Right cardiac atrium (tissue), 5 donors: ENCODE data around the gene PHYKPL. TPM values are rescaled to one million over a fixed set of nuclear protein-coding genes. Genes with fewer than 3 reads are reported as not detected.
"Not testable (repeated sequence)": the region's sequence is repeated elsewhere in the genome, so short reads cannot be mapped to it uniquely, and the experiment has no call there.

Source experiments
- ATAC-seq, 2 donors: fragments of 200-7000 bp; cut with Tn5 transposase; one replicate each; pipeline versions ENCODE4 v1.8.0 to v1.9.1; 2020; ENCODE audit warnings: moderate library complexity in 2 of 2, mild to moderate bottlenecking in 1 of 2
- DNase-seq, 3 donors: peaks; one replicate each; pipeline ENCODE4 v3.0.0-alpha.2; 2020
- H3K27ac ChIP-seq: one replicate; pipeline ENCODE4 v1.5.1; 2013; ENCODE audit warnings: mild to moderate bottlenecking, low read length, control low read depth, moderate library complexity
- H3K27me3 ChIP-seq: one replicate; pipeline ENCODE4 v1.6.1; 2013; ENCODE audit not compliant: control insufficient read depth, insufficient read depth
- H3K4me1 ChIP-seq: one replicate; pipeline ENCODE4 v1.6.1; 2013; ENCODE audit warnings: low read length; ENCODE audit not compliant: control insufficient read depth, insufficient read depth
- H3K4me3 ChIP-seq: one replicate; pipeline ENCODE4 v1.5.1; 2013; ENCODE audit warnings: low read length, control low read depth
- H3K9me3 ChIP-seq: one replicate; pipeline ENCODE4 v1.6.1; 2013; ENCODE audit warnings: low read length; ENCODE audit not compliant: control insufficient read depth
- WGBS: extraction: QIAGEN DNeasy Blood & Tissue Kit; methylation state at CpG from one replicate; pipeline ENCODE4 v1.1.7; 2013; 5-methylcytosine and 5-hydroxymethylcytosine counted together
- intact Hi-C, 4 donors: fragments of 100-400 bp; cut with DNase I; formaldehyde crosslinking; loops; one replicate each; pipeline versions ENCODE4 v1.11.0 to v1.14.0; 2022 to 2023
- polyA plus RNA-seq: library from polyadenylated mRNA; stranded (reverse); fragments of 200-250 nt; gene quantifications from one replicate; pipeline ENCODE4 v1.2.3, GENCODE V29; 2013
- total RNA-seq, 4 donors: library from RNA; stranded (reverse); fragmentation: NEBNext Ultra II Directional; extraction: Animal tissue kit (Norgen Biotek cat#: 25700); gene quantifications; one replicate each; pipeline ENCODE4 v1.2.1, GENCODE V29; 2021
- donor health status: healthy with polysubstance abuse.
- donor health status: DM: no; HTN: yes; CAD: no.
- donor health status: DM: no; HTN: no; CAD: no.
- donor health status: DM: no; HTN: yes; CAD: no; lungs with severe emphysema.
- donor health status: DM: yes; HTN: yes; CAD: no.

The PHYKPL gene
- total and polyA plus RNA-seq, 5 donors: 35.3 to 53.6 (median 44.5) TPM

GRCh38 chr5:178265746-178266145, 33.1 kb upstream of the PHYKPL start:
- Histone ChIP-seq H3K4me3 (no peak overlapping the region), H3K9me3 (no peaks in the 10 kb centered on the region), H3K4me1 (no peaks in the 10 kb centered on the region), H3K27me3 (no peaks in the 10 kb centered on the region), H3K27ac (no peak overlapping the region)
- 86% methylated on average over 7 of the region's 7 CpGs for WGBS
- no peak for ATAC-seq
- peak in 2 of 3 donors; percentile 4 to 33 for DNase-seq
- intact Hi-C loops: no loop called here

- WGBS: 91% methylated on average over 4 of the region's 4 CpGs
Observed at GRCh38 chr5:178264044-178264443, 31.4 kb upstream of the PHYKPL start.

GRCh38 chr5:178261666-178262600, 29.3 kb upstream of the PHYKPL start:
- H3K27ac ChIP-seq: no peak overlapping the region
- H3K27me3 ChIP-seq: no peaks in the 10 kb centered on the region
- WGBS: 80% methylated on average over 19 of the region's 19 CpGs
- intact Hi-C loops: no loop called here
- H3K9me3 ChIP-seq: no peaks in the 10 kb centered on the region
- H3K4me3 ChIP-seq: no peak overlapping the region
- ATAC-seq (no peak), DNase-seq (peak in 2 of 3 donors; percentile 18 to 23)
- no peaks in the 10 kb centered on the region for H3K4me1 ChIP-seq

More at GRCh38 chr5:178264044-178264443, 31.4 kb upstream of the PHYKPL start:
- no peaks in the 10 kb centered on the region for H3K27me3 ChIP-seq
- no peaks in the 10 kb centered on the region for H3K9me3 ChIP-seq
- no peak overlapping the region for H3K27ac ChIP-seq
- H3K4me1 ChIP-seq: no peaks in the 10 kb centered on the region
- intact Hi-C loops: no loop called here
- no peak overlapping the region for H3K4me3 ChIP-seq
- no peak for DNase-seq
- no peak for ATAC-seq

GRCh38 chr5:178259623-178260536, 27.3 kb upstream of the PHYKPL start:
- intact Hi-C loops: no loop called here
- Histone ChIP-seq H3K4me1 (no peaks in the 10 kb centered on the region), H3K27me3 (no peaks in the 10 kb centered on the region), H3K27ac (no peak overlapping the region), H3K4me3 (no peak overlapping the region), H3K9me3 (no peaks in the 10 kb centered on the region)
- DNase-seq: peak in 1 of 3 donors; percentile 37
- no peak for ATAC-seq
- WGBS: 83% methylated on average over 21 of the region's 21 CpGs

GRCh38 chr5:178257650-178258049, 25.0 kb upstream of the PHYKPL start:
- Histone ChIP-seq H3K4me3 (no peak overlapping the region), H3K27ac (no peak overlapping the region), H3K4me1 (no peaks in the 10 kb centered on the region), H3K27me3 (no peaks in the 10 kb centered on the region), H3K9me3 (no peaks in the 10 kb centered on the region)
- DNase-seq (peak in 1 of 3 donors; percentile 6), ATAC-seq (no peak)
- intact Hi-C loops: no loop called here
- WGBS: 91% methylated on average over 4 of the region's 4 CpGs

- no peak for ATAC-seq
- 77% methylated on average over 19 of the region's 19 CpGs for WGBS
- Histone ChIP-seq H3K4me3 (no peak overlapping the region), H3K27ac (no peak overlapping the region), H3K27me3 (no peaks in the 10 kb centered on the region), H3K9me3 (no peaks in the 10 kb centered on the region), H3K4me1 (no peaks in the 10 kb centered on the region)
- DNase-seq: peak in 1 of 3 donors; percentile 38
- intact Hi-C loops: no loop called here
Observed at GRCh38 chr5:178256746-178257145, 24.1 kb upstream of the PHYKPL start.

GRCh38 chr5:178253632-178254031, 21.0 kb upstream of the PHYKPL start:
- H3K27ac ChIP-seq, DNase-seq, H3K4me3 ChIP-seq, ATAC-seq, H3K9me3 ChIP-seq, intact Hi-C loops, H3K4me1 ChIP-seq, H3K27me3 ChIP-seq: not testable (repeated sequence)
- 89% methylated on average over 18 of the region's 18 CpGs for WGBS

GRCh38 chr5:178252258-178252657, 19.7 kb upstream of the PHYKPL start:
- H3K27me3 ChIP-seq: no peaks in the 10 kb centered on the region
- H3K4me1 ChIP-seq: no peaks in the 10 kb centered on the region
- no peak overlapping the region for H3K27ac ChIP-seq
- no peak overlapping the region for H3K4me3 ChIP-seq
- ATAC-seq (peak in 1 of 2 donors; percentile 22), DNase-seq (no peak)
- H3K9me3 ChIP-seq: no peaks in the 10 kb centered on the region
- 65% methylated on average over 8 of the region's 8 CpGs for WGBS
- intact Hi-C loops: no loop called here

- H3K9me3 ChIP-seq: no peaks in the 10 kb centered on the region
- 56% methylated on average over 6 of the region's 6 CpGs for WGBS
- no peaks in the 10 kb centered on the region for H3K27me3 ChIP-seq
- DNase-seq (no peak), ATAC-seq (no peak)
- intact Hi-C loops: no loop called here
- no peak overlapping the region for H3K4me3 ChIP-seq
- no peaks in the 10 kb centered on the region for H3K4me1 ChIP-seq
- H3K27ac ChIP-seq: no peak overlapping the region
Observed at GRCh38 chr5:178250263-178250662, 17.7 kb upstream of the PHYKPL start.

- intact Hi-C loops: no loop called here
- H3K27me3 ChIP-seq: no peaks in the 10 kb centered on the region
- H3K27ac ChIP-seq: no peak overlapping the region
- no peaks in the 10 kb centered on the region for H3K9me3 ChIP-seq
- 69% methylated on average over 13 of the region's 13 CpGs for WGBS
- H3K4me3 ChIP-seq: no peak overlapping the region
- ATAC-seq (peak; percentile 28 to 61), DNase-seq (no peak)
- H3K4me1 ChIP-seq: no peaks in the 10 kb centered on the region
Observed at GRCh38 chr5:178249191-178249989, 16.8 kb upstream of the PHYKPL start.
